HCT116 (cell line): ENCODE data around the gene RHOBTB1.

Source experiments
- EZH2phosphoT487 ChIP-seq: fragments of 200-600 bp; IDR thresholded peaks from 2 replicates; pipeline ENCODE4 v1.6.1; 2018; ENCODE audit warnings: antibody characterized with exemption, borderline replicate concordance
- POLR2A ChIP-seq: IDR thresholded peaks from 2 replicates; pipeline ENCODE4 v1.7.0; 2011; ENCODE audit warnings: borderline replicate concordance; ENCODE audit not compliant: insufficient read depth, insufficient read length; ENCODE audit errors: extremely low read depth
- RAD21 ChIP-seq: IDR thresholded peaks from 2 replicates; pipeline ENCODE4 v1.6.1; 2012; ENCODE audit warnings: low read depth, mild to moderate bottlenecking
- SP1 ChIP-seq: IDR thresholded peaks from 2 replicates; pipeline ENCODE4 v1.6.1; 2012; ENCODE audit warnings: low read depth
- ZBTB33 ChIP-seq: IDR thresholded peaks from 2 replicates; pipeline ENCODE4 v1.6.1; 2011; ENCODE audit warnings: mild to moderate bottlenecking, low read length, moderate library complexity; ENCODE audit not compliant: insufficient replicate concordance; ENCODE audit errors: extremely low read depth
- ZNF274 ChIP-seq: fragments of 200-500 bp; sonication (Bioruptor generic); IDR thresholded peaks from 2 replicates; pipeline ENCODE4 v1.6.1; 2014; ENCODE audit warnings: mild to moderate bottlenecking, low read depth, low read length, inconsistent platforms
- TF ChIP-seq, protein P1 (sequence below), 3 experiments: fragments of 200-600 bp in 1 of 3; sonication (generic) in 1 of 3; IDR thresholded peaks in 2 of 3; conservative IDR thresholded peaks in 1 of 3; 2 replicates each; pipeline ENCODE4 v1.5.1; 2012 to 2017; ENCODE audit warnings: low read depth in 2 of 3, low read length in 2 of 3, antibody characterized with exemption in 1 of 3, borderline replicate concordance in 1 of 3, control low read depth in 1 of 3, mild to moderate bottlenecking in 1 of 3, mixed read lengths in 1 of 3, mixed run types in 1 of 3, moderate library complexity in 1 of 3; ENCODE audit not compliant: insufficient read depth in 1 of 3

GRCh38 chr10:60849217-60849616, 94.8 kb downstream of the RHOBTB1 start:
- TF ChIP-seq, protein P1, sequence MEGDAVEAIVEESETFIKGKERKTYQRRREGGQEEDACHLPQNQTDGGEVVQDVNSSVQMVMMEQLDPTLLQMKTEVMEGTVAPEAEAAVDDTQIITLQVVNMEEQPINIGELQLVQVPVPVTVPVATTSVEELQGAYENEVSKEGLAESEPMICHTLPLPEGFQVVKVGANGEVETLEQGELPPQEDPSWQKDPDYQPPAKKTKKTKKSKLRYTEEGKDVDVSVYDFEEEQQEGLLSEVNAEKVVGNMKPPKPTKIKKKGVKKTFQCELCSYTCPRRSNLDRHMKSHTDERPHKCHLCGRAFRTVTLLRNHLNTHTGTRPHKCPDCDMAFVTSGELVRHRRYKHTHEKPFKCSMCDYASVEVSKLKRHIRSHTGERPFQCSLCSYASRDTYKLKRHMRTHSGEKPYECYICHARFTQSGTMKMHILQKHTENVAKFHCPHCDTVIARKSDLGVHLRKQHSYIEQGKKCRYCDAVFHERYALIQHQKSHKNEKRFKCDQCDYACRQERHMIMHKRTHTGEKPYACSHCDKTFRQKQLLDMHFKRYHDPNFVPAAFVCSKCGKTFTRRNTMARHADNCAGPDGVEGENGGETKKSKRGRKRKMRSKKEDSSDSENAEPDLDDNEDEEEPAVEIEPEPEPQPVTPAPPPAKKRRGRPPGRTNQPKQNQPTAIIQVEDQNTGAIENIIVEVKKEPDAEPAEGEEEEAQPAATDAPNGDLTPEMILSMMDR (IDR thresholded peaks at IDR 0.05 in 2 of 3, conservative IDR thresholded peaks at IDR 0.05 in 1 of 3; ENCODE audit: borderline replicate concordance in 1 of 3, insufficient read depth in 1 of 3, low read depth in 2 of 3, low read length in 2 of 3), result no peak
- no peak for TF ChIP-seq EZH2phosphoT487
- no peak for TF ChIP-seq SP1
- no peak for TF ChIP-seq ZNF274
- no peak for TF ChIP-seq POLR2A
- no peak for TF ChIP-seq RAD21
- no peak for TF ChIP-seq ZBTB33
